GM12878 (cell line): ENCODE data around the gene TXLNB. TPM values are rescaled to one million over a fixed set of nuclear protein-coding genes. Genes with fewer than 3 reads are reported as not detected.

Experiments used
- ATF7 ChIP-seq: fragments of 450-650 bp; IDR thresholded peaks from 2 replicates; pipeline ENCODE4 v1.6.1; 2016; ENCODE audit warnings: low read depth, mild to moderate bottlenecking
- BHLHE40 ChIP-seq, 2 experiments: fragments of 450-650 bp in 1 of 2; IDR thresholded peaks; 2 replicates each; pipeline ENCODE4 v1.6.1; 2011 to 2017; ENCODE audit warnings: low read depth in 2 of 2, borderline replicate concordance in 1 of 2, improper control_type of control experiment in 1 of 2, low read length in 1 of 2, mild to moderate bottlenecking in 1 of 2
- CBFB ChIP-seq: IDR thresholded peaks from 2 replicates; pipeline ENCODE4 v1.6.1; 2016; ENCODE audit warnings: antibody characterized with exemption, low read depth
- CBX5 ChIP-seq: sonication (generic); IDR thresholded peaks from 2 replicates; pipeline ENCODE4 v1.6.1; 2016; ENCODE audit warnings: low read depth, moderate library complexity, mild to moderate bottlenecking, inconsistent platforms
- E2F8 ChIP-seq: fragments of 450-650 bp; IDR thresholded peaks from 2 replicates; pipeline ENCODE4 v1.6.1; 2018; ENCODE audit warnings: mild to moderate bottlenecking, low read depth, moderate library complexity; ENCODE audit not compliant: partially characterized antibody
- EED ChIP-seq: sonication (generic); IDR thresholded peaks from 2 replicates; pipeline ENCODE4 v1.6.1; 2016; ENCODE audit warnings: antibody characterized with exemption, low read depth
- ETV6 ChIP-seq, 2 experiments: fragments of 450-650 bp in 1 of 2; IDR thresholded peaks in 1 of 2; conservative IDR thresholded peaks in 1 of 2; 2 replicates each; pipeline ENCODE4 v1.6.1; 2014; ENCODE audit warnings: antibody characterized with exemption in 1 of 2, borderline replicate concordance in 1 of 2, low read depth in 1 of 2, mild to moderate bottlenecking in 1 of 2, moderate library complexity in 1 of 2
- GATAD2B ChIP-seq: fragments of 450-650 bp; conservative IDR thresholded peaks from 2 replicates; pipeline ENCODE4 v1.6.1; 2017; ENCODE audit warnings: low read depth, mild to moderate bottlenecking, moderate library complexity
- HDAC6 ChIP-seq: fragments of 200-600 bp; sonication (generic); IDR thresholded peaks from one replicate; pipeline ENCODE4 v1.8.0; 2017; ENCODE audit warnings: antibody characterized with exemption; ENCODE audit not compliant: unreplicated experiment
- IRF3 ChIP-seq: fragments of 450-650 bp; IDR thresholded peaks from 2 replicates; pipeline ENCODE4 v1.6.1; 2014; ENCODE audit warnings: mild to moderate bottlenecking
- KDM1A ChIP-seq: fragments of 200-600 bp; sonication (generic); IDR thresholded peaks from 2 replicates; pipeline ENCODE4 v1.6.1; 2016; ENCODE audit warnings: borderline replicate concordance
- MLLT1 ChIP-seq: fragments of 450-650 bp; IDR thresholded peaks from 2 replicates; pipeline ENCODE4 v1.6.1; 2016; ENCODE audit warnings: mild to moderate bottlenecking
- NBN ChIP-seq: fragments of 450-650 bp; IDR thresholded peaks from 2 replicates; pipeline ENCODE4 v1.6.1; 2016
- PML ChIP-seq: IDR thresholded peaks from 2 replicates; pipeline ENCODE4 v1.6.1; 2012; ENCODE audit warnings: low read length, inconsistent platforms
- POLR2A ChIP-seq: IDR thresholded peaks from 2 replicates; pipeline ENCODE4 v1.6.1; 2011; ENCODE audit warnings: low read depth, mild to moderate bottlenecking, low read length
- POLR2AphosphoS5 ChIP-seq: IDR thresholded peaks from 2 replicates; pipeline ENCODE4 v1.6.1; 2011; ENCODE audit warnings: mild to moderate bottlenecking, low read length, inconsistent platforms
- RUNX3 ChIP-seq: IDR thresholded peaks from 2 replicates; pipeline ENCODE4 v1.6.1; 2012; ENCODE audit warnings: low read length, inconsistent platforms
- SMARCA5 ChIP-seq: fragments of 450-650 bp; IDR thresholded peaks from 2 replicates; pipeline ENCODE4 v1.6.1; 2017; ENCODE audit warnings: mild to moderate bottlenecking
- TAF1 ChIP-seq: IDR thresholded peaks from 2 replicates; pipeline ENCODE4 v1.6.1; 2011; ENCODE audit warnings: mild to moderate bottlenecking, low read depth, low read length, borderline replicate concordance
- USF2 ChIP-seq: IDR thresholded peaks from 2 replicates; pipeline ENCODE4 v1.6.1; 2011; ENCODE audit warnings: low read depth, low read length, improper control_type of control experiment, borderline replicate concordance
- polyA plus RNA-seq, 11 experiments: library from polyadenylated mRNA; depleted of rRNA in 4 of 11; unstranded in 6 of 11; stranded (reverse) in 5 of 11; fragments of >200 nt; fragmentation: Nextera tagmentation in 4 of 11; fragmentation: Illumina TruSeq in 1 of 11; extraction: Ambion mirVana in 4 of 11; extraction: Trizol in 1 of 11; gene quantifications; 1 replicate in 1 of 11; 2 replicates in 10 of 11; pipeline versions ENCODE4 v1.2.1 to v1.2.3, GENCODE V29; 2011 to 2016; ENCODE audit warnings: inconsistent platforms in 2 of 11, missing spikeins in 2 of 11, low read depth in 1 of 11
- total RNA-seq, 4 experiments: library from RNA; depleted of rRNA in 3 of 4; stranded (reverse); fragments of >200 nt in 3 of 4; fragmentation: Illumina TruSeq in 1 of 4; extraction: Trizol in 1 of 4; gene quantifications; 2 replicates each; pipeline versions ENCODE4 v1.2.1 to v1.2.3, GENCODE V29; 2013 to 2021

TXLNB gene
- total and polyA plus RNA-seq, 10 of the 15 experiments (the other 5 are each of a cell fraction or from before 2014, with no cell fraction given): 0.07 to 1.3 (median 0.22) TPM; not detected in 1

GRCh38 chr6:139291813-139292619 lies at the start of gene TXLNB (continued):
- no peak for TF ChIP-seq HDAC6
- peak; percentile 92 for TF ChIP-seq EED
- TF ChIP-seq PML: no peak
- TF ChIP-seq KDM1A: no peak
- 0 out of 2 replicates have a peak, but pooled peaks have one; percentile 51 for TF ChIP-seq POLR2A
- TF ChIP-seq TAF1: peak; percentile 47; the same call in 1 of the 2 replicates
- TF ChIP-seq RUNX3: peak; percentile 94
- TF ChIP-seq ETV6 (conservative IDR thresholded peaks at IDR 0.05 in 1 of 2, IDR thresholded peaks at IDR 0.05 in 1 of 2; ENCODE audit: borderline replicate concordance in 1 of 2, low read depth in 1 of 2): peak in 1 of 2 experiments; percentile 83; a peak in 2 of 4 replicates
- TF ChIP-seq MLLT1: peak; percentile 93
- peak; percentile 76 for TF ChIP-seq POLR2AphosphoS5
- peak; percentile 99 for TF ChIP-seq NBN
- peak; percentile 97 to 98 for TF ChIP-seq BHLHE40 (IDR thresholded peaks at IDR 0.05; ENCODE audit: borderline replicate concordance in 1 of 2, low read depth in 2 of 2, low read length in 1 of 2)
- 0 out of 2 replicates have a peak, but pooled peaks have one; percentile 13 for TF ChIP-seq SMARCA5
- TF ChIP-seq IRF3: no peak
- peak; percentile 89 for TF ChIP-seq CBX5
- peak; percentile 62; the same call in 1 of the 2 replicates for TF ChIP-seq CBFB
- TF ChIP-seq USF2: no peak
- TF ChIP-seq ATF7: peak; percentile 75
- no peak for TF ChIP-seq E2F8
- peak; percentile 83 for TF ChIP-seq GATAD2B
